Brain microvascular endothelial cell (primary cell): ENCODE measurements around the gene MARK4.

Experiments
- DNase-seq: peaks from one replicate; pipeline ENCODE4 v3.0.0-alpha.2; 2020
- H3K27ac ChIP-seq: fragments of 250-450 bp; sonication (Bioruptor Pico); 2 replicates; pipeline ENCODE4 v1.5.1; 2020; ENCODE audit warnings: mild to moderate bottlenecking, moderate library complexity
- H3K27me3 ChIP-seq: fragments of 250-450 bp; sonication (Bioruptor Pico); replicated peaks from 2 replicates; pipeline ENCODE4 v1.5.1; 2020; ENCODE audit warnings: mild to moderate bottlenecking
- H3K36me3 ChIP-seq: fragments of 250-450 bp; sonication (Bioruptor Pico); replicated peaks from 2 replicates; pipeline ENCODE4 v1.5.1; 2020; ENCODE audit warnings: mild to moderate bottlenecking
- H3K4me3 ChIP-seq: 2 replicates; pipeline ENCODE4 v1.5.1; 2011; ENCODE audit warnings: low read depth, mild to moderate bottlenecking, control low read depth, low read length, moderate library complexity
- in situ Hi-C: cut with HindIII; loops from 2 replicates; pipeline ENCODE4 v1.10.0; 2017; ENCODE audit warnings: low sequenced_read_pairs, low pct_ligation_motif_present
- TF ChIP-seq, protein P1 (sequence below): IDR thresholded peaks from 2 replicates; pipeline ENCODE4 v1.5.1; 2011; ENCODE audit warnings: low read depth, mild to moderate bottlenecking, moderate library complexity, low read length, control low read depth, inconsistent platforms; ENCODE audit errors: missing control alignments

MARK4 gene

DNA sequence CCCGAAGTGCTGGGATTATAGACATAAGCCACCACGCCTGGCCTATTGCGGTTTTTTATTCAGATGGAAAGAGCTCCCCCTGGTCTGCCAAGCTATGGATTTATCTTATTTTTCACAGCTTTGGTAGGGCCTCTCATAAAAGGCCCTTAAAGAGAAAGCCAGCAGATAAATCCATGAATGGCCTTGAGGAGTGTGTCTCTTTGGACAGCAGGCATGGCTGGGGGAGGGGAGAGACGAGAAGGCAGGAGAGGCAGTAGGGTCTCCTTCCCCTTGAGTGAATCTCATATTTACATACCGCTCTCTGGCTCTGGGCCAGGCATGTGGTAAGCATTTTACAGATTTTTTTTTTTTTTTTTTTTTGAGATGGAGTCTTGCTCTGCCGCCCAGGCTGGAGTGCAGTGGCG lies 25.2 kb downstream of the MARK4 start:
- peaks cover 35% of the 10 kb centered on the region for H3K36me3 ChIP-seq
- in situ Hi-C loops: no loop called here

DNA sequence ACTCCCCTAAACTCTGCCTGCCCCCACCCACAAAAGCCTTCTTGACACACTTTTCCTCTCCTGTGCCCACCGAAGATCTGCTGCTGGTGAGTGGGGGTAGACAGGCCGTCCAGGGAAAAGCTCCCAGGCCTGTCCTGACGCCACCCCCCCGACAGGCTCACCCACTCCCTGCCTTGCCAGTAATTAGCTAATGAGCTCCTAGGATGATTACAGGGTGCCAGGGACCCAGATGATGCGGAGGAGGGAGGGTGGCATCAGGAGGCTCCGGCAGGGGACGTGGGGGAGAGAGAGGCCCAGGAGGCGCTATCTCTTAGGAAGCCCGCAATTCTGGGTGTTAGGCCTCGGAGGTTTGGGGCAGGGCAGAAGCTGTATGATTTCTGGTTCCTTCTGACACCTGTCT lies 27.0 kb downstream of the MARK4 start:
- TF ChIP-seq, protein P1, sequence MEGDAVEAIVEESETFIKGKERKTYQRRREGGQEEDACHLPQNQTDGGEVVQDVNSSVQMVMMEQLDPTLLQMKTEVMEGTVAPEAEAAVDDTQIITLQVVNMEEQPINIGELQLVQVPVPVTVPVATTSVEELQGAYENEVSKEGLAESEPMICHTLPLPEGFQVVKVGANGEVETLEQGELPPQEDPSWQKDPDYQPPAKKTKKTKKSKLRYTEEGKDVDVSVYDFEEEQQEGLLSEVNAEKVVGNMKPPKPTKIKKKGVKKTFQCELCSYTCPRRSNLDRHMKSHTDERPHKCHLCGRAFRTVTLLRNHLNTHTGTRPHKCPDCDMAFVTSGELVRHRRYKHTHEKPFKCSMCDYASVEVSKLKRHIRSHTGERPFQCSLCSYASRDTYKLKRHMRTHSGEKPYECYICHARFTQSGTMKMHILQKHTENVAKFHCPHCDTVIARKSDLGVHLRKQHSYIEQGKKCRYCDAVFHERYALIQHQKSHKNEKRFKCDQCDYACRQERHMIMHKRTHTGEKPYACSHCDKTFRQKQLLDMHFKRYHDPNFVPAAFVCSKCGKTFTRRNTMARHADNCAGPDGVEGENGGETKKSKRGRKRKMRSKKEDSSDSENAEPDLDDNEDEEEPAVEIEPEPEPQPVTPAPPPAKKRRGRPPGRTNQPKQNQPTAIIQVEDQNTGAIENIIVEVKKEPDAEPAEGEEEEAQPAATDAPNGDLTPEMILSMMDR: no peak
- Histone ChIP-seq H3K27me3 (no peaks in the 10 kb centered on the region), H3K4me3 (no peak overlapping the region), H3K27ac (no peak overlapping the region), H3K36me3 (peaks cover 33% of the 10 kb centered on the region)
- no peak for DNase-seq
- in situ Hi-C loops: no loop called here

More for the DNA sequence above, 25.2 kb downstream of the MARK4 start:
- no peak for DNase-seq
- no peak overlapping the region for H3K4me3 ChIP-seq
- H3K27ac ChIP-seq: no peak overlapping the region
- TF ChIP-seq, protein P1: no peak
- no peaks in the 10 kb centered on the region for H3K27me3 ChIP-seq

- Histone ChIP-seq H3K4me3 (no peak overlapping the region), H3K27me3 (no peaks in the 10 kb centered on the region), H3K27ac (no peak overlapping the region), H3K36me3 (peaks cover 30% of the 10 kb centered on the region)
- TF ChIP-seq, protein P1: no peak
- no peak for DNase-seq
- in situ Hi-C loops: no loop called here
Measured at GRCh38 chr19:45279587-45280192, 28.6 kb downstream of the MARK4 start.

GRCh38 chr19:45280471-45280961 lies 29.4 kb downstream of the MARK4 start:
- peaks cover 28% of the 10 kb centered on the region for H3K36me3 ChIP-seq
- H3K4me3 ChIP-seq: no peak overlapping the region
- in situ Hi-C loops: no loop called here
- no peaks in the 10 kb centered on the region for H3K27me3 ChIP-seq
- TF ChIP-seq, protein P1: no peak
- DNase-seq: no peak
- H3K27ac ChIP-seq: no peak overlapping the region

DNA sequence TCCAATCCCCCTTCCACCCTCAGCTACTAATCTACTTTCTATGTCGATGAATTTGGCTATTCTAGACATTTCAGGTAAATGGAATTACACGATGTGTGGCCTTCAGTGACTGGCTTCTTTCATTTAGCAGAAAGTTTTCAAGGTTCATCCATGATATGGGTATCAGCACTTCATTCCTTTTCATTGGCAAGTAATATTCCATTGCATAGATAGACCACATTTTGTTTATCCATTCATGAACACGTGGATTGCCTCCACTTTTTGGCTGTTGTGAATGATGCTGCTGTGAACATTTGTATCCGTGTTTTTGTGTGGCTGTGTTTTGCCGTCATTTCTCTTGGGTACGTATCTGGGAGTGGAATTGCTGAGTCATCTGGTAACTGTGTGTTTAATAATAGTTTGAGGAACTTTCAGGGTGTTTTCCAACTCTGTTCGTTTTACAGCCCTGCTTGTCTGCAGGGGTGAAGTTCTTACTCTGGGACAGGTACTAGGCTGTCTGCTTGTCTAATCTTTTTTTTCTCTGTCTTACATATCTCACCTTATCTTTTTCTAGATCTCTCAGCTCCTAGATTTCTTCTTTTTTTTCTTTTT lies 32.5 kb downstream of the MARK4 start:
- H3K36me3 ChIP-seq: peaks cover 20% of the 10 kb centered on the region
- in situ Hi-C loops: no loop called here
- no peak for DNase-seq

More for the DNA sequence above, 32.5 kb downstream of the MARK4 start:
- Histone ChIP-seq H3K27me3 (no peaks in the 10 kb centered on the region), H3K27ac (no peak overlapping the region), H3K4me3 (no peak overlapping the region)
- TF ChIP-seq, protein P1: no peak
